Esophagus muscularis mucosa (tissue), 4 donors: ENCODE measurements around the gene CXXC4. TPM values are rescaled to one million over a fixed set of nuclear protein-coding genes. Genes with fewer than 3 reads are reported as not detected.

Source experiments
- DNase-seq: peaks from one replicate; pipeline ENCODE4 v3.0.0-alpha.2; 2017; ENCODE audit errors: extremely low spot score
- H3K27ac ChIP-seq, 4 donors: fragments of 200-600 bp; sonication (generic); replicated peaks in 1 of 4; 1 replicate in 3 of 4; 2 replicates in 1 of 4; pipeline ENCODE4 v1.5.1; 2016 to 2019; ENCODE audit warnings: mild to moderate bottlenecking in 1 of 4
- H3K27me3 ChIP-seq, 4 donors: fragments of 200-600 bp; sonication (generic); one replicate each; pipeline versions ENCODE4 v1.5.1 to v1.6.0; 2016 to 2019
- H3K36me3 ChIP-seq, 4 donors: fragments of 200-600 bp; sonication (generic); one replicate each; pipeline ENCODE4 v1.5.1; 2016 to 2019
- H3K4me1 ChIP-seq, 4 donors: fragments of 200-600 bp; sonication (generic); one replicate each; pipeline ENCODE4 v1.5.1; 2016 to 2019
- H3K4me3 ChIP-seq, 4 donors: fragments of 200-600 bp; sonication (generic); 1 replicate in 2 of 4; 2 replicates in 2 of 4; pipeline ENCODE4 v1.5.1; 2016 to 2019; ENCODE audit warnings: mild to moderate bottlenecking in 4 of 4, moderate library complexity in 1 of 4
- H3K9me3 ChIP-seq, 4 donors: fragments of 200-600 bp; sonication (generic); 1 replicate in 3 of 4; 2 replicates in 1 of 4; pipeline ENCODE4 v1.5.1; 2016 to 2019
- CTCF ChIP-seq, 3 experiments: fragments of 200-600 bp in 2 of 3; fragments of 450-650 bp in 1 of 3; sonication (generic) in 2 of 3; IDR thresholded peaks; one replicate each; pipeline ENCODE4 v1.5.1; 2017 to 2019; ENCODE audit warnings: antibody characterized with exemption in 3 of 3, mild to moderate bottlenecking in 2 of 3, moderate library complexity in 1 of 3
- EP300 ChIP-seq: sonication (generic); formaldehyde crosslinking; IDR thresholded peaks from one replicate; pipeline ENCODE4 v1.6.1; 2017; ENCODE audit warnings: antibody characterized with exemption
- POLR2A ChIP-seq: fragments of 450-650 bp; IDR thresholded peaks from one replicate; pipeline ENCODE4 v1.6.1; 2017; ENCODE audit warnings: antibody characterized with exemption, moderate library complexity, mild to moderate bottlenecking, low read depth
- POLR2AphosphoS5 ChIP-seq, 2 donors: sonication (generic); formaldehyde crosslinking; IDR thresholded peaks; one replicate each; pipeline ENCODE4 v1.6.1; 2017; ENCODE audit warnings: antibody characterized with exemption in 2 of 2
- WGBS: methylation state at CpG from one replicate; pipeline ENCODE4 v1.1.5; 2018; 5-methylcytosine and 5-hydroxymethylcytosine counted together
- intact Hi-C: fragments of 100-400 bp; cut with DNase I; formaldehyde crosslinking; loops from one replicate; pipeline ENCODE4 v1.15.1; 2023
- total RNA-seq, 4 donors: library from RNA; depleted of rRNA; stranded (reverse); fragments of >200 nt; gene quantifications; one replicate each; pipeline versions ENCODE4 v1.1.0 to v1.2.1, GENCODE V29; 2016

The CXXC4 gene
- total RNA-seq: 1 to 10 TPM; 1.7 to 3.3 (median 2.9) TPM

- intact Hi-C loops: no loop called here
- no peaks in the 10 kb centered on the region for H3K9me3 ChIP-seq
- no peak for DNase-seq
- no peaks in the 10 kb centered on the region for H3K36me3 ChIP-seq
- 3% methylated on average over 41 of the region's 42 CpGs for WGBS
- H3K27ac ChIP-seq: peak within 1 kb of the TSS; percentile 87 to 91 (median 89)
- H3K4me3 ChIP-seq: peak within 1 kb of the TSS; percentile 55 to 74 (median 62)
- H3K4me1 ChIP-seq: peaks cover 24 to 69% (median 56%) of the 10 kb centered on the region in 4 donors
- TF ChIP-seq POLR2A (no peak), EP300 (no peak), CTCF (IDR thresholded peaks at IDR 0.05) (no peak), POLR2AphosphoS5 (IDR thresholded peaks at IDR 0.05) (peak; percentile 69 to 86)
- H3K27me3 ChIP-seq: no peaks in the 10 kb centered on the region
Measured at GRCh38 chr4:104494822-104495559, at the start of gene CXXC4. TSS of gene CXXC4 (minus strand) at chr4:104494894. CDS start at chr4:104491802, 3,092 bp downstream.

- Histone ChIP-seq H3K36me3 (no peaks in the 10 kb centered on the region), H3K27me3 (no peaks in the 10 kb centered on the region)
Measured at GRCh38 chr4:104533156-104533555, 38.5 kb upstream of the CXXC4 start.

GRCh38 chr4:104532677-104533076 lies 38.0 kb upstream of the CXXC4 start:
- Histone ChIP-seq H3K4me3 (no peak overlapping the region), H3K36me3 (no peaks in the 10 kb centered on the region), H3K27ac (no peak overlapping the region), H3K9me3 (no peaks in the 10 kb centered on the region), H3K4me1 (peaks cover 0 to 26% (median 17%) of the 10 kb centered on the region in 4 donors), H3K27me3 (no peaks in the 10 kb centered on the region)
- TF ChIP-seq POLR2A (no peak), POLR2AphosphoS5 (IDR thresholded peaks at IDR 0.05) (no peak), CTCF (IDR thresholded peaks at IDR 0.05) (no peak), EP300 (no peak)
- intact Hi-C loops: no loop called here
- DNase-seq: no peak
- 52% methylated on average over 2 of the region's 2 CpGs for WGBS

More at GRCh38 chr4:104533156-104533555, 38.5 kb upstream of the CXXC4 start:
- peaks cover 0 to 26% (median 17%) of the 10 kb centered on the region in 4 donors for H3K4me1 ChIP-seq
- no peak overlapping the region for H3K4me3 ChIP-seq
- TF ChIP-seq CTCF (IDR thresholded peaks at IDR 0.05) (no peak), EP300 (no peak), POLR2A (no peak), POLR2AphosphoS5 (IDR thresholded peaks at IDR 0.05) (no peak)
- WGBS: 34% methylated on average over 1 of the region's 1 CpG
- H3K27ac ChIP-seq: no peak overlapping the region
- no peaks in the 10 kb centered on the region for H3K9me3 ChIP-seq
- no peak for DNase-seq
- intact Hi-C loops: no loop called here

GRCh38 chr4:104531390-104531789 lies 36.7 kb upstream of the CXXC4 start:
- Histone ChIP-seq H3K36me3 (no peaks in the 10 kb centered on the region), H3K27ac (no peak overlapping the region), H3K4me1 (peaks cover 0 to 26% (median 17%) of the 10 kb centered on the region in 4 donors), H3K4me3 (no peak overlapping the region), H3K27me3 (no peaks in the 10 kb centered on the region), H3K9me3 (no peaks in the 10 kb centered on the region)
- intact Hi-C loops: no loop called here
- DNase-seq: no peak
- WGBS: 29% methylated on average over 1 of the region's 1 CpG
- TF ChIP-seq CTCF (IDR thresholded peaks at IDR 0.05) (peak; percentile 34 to 50 (median 41)), POLR2AphosphoS5 (IDR thresholded peaks at IDR 0.05) (no peak)

GRCh38 chr4:104530426-104530825 lies 35.7 kb upstream of the CXXC4 start:
- Histone ChIP-seq H3K27ac (no peak overlapping the region), H3K36me3 (no peaks in the 10 kb centered on the region), H3K4me1 (peaks cover 0 to 26% (median 17%) of the 10 kb centered on the region in 4 donors), H3K27me3 (no peaks in the 10 kb centered on the region), H3K9me3 (no peaks in the 10 kb centered on the region), H3K4me3 (no peak overlapping the region)
- 93% methylated on average over 2 of the region's 2 CpGs for WGBS
- TF ChIP-seq EP300 (no peak), POLR2AphosphoS5 (IDR thresholded peaks at IDR 0.05) (no peak), CTCF (IDR thresholded peaks at IDR 0.05) (no peak)
- intact Hi-C loops: no loop called here
- DNase-seq: no peak
